Thyroid gland (tissue), 4 donors: ENCODE data around the gene ATAD3B. TPM values are rescaled to one million over a fixed set of nuclear protein-coding genes. Genes with fewer than 3 reads are reported as not detected.

Experiments
- DNase-seq, 2 donors: peaks; one replicate each; pipeline ENCODE4 v3.0.0-alpha.2; 2019
- H3K27ac ChIP-seq, 3 donors: fragments of 200-600 bp; sonication (generic); 1 replicate in 2 of 3; 2 replicates in 1 of 3; pipeline ENCODE4 v1.5.1; 2016 to 2019; ENCODE audit warnings: mild to moderate bottlenecking in 1 of 3, moderate library complexity in 1 of 3
- H3K27me3 ChIP-seq: fragments of 200-600 bp; sonication (generic); one replicate; pipeline ENCODE4 v1.5.1; 2019
- H3K36me3 ChIP-seq, 2 donors: fragments of 200-600 bp; sonication (generic); one replicate each; pipeline ENCODE4 v1.5.1; 2016 to 2019
- H3K4me1 ChIP-seq, 2 donors: fragments of 200-600 bp; sonication (generic); one replicate each; pipeline ENCODE4 v1.5.1; 2017 to 2019
- H3K4me3 ChIP-seq, 3 donors: fragments of 200-600 bp; sonication (generic); replicated peaks in 1 of 3; 1 replicate in 2 of 3; 2 replicates in 1 of 3; pipeline ENCODE4 v1.5.1; 2016; ENCODE audit warnings: mild to moderate bottlenecking in 1 of 3
- H3K9me3 ChIP-seq: fragments of 200-600 bp; sonication (generic); one replicate; pipeline ENCODE4 v1.5.1; 2017
- CTCF ChIP-seq, 6 experiments: fragments of 200-600 bp in 3 of 6; fragments of 450-650 bp in 3 of 6; sonication (generic) in 3 of 6; IDR thresholded peaks; one replicate each; pipeline ENCODE4 v1.5.1; 2016 to 2019; ENCODE audit warnings: antibody characterized with exemption in 6 of 6, mild to moderate bottlenecking in 2 of 6, inconsistent platforms in 1 of 6, moderate library complexity in 1 of 6
- POLR2A ChIP-seq, 2 donors: fragments of 450-650 bp; IDR thresholded peaks; one replicate each; pipeline ENCODE4 v1.6.1; 2017; ENCODE audit warnings: antibody characterized with exemption in 2 of 2, mild to moderate bottlenecking in 2 of 2, moderate library complexity in 1 of 2
- WGBS, 2 donors: methylation state at CpG; one replicate each; pipeline ENCODE4 v1.1.5; 2017; 5-methylcytosine and 5-hydroxymethylcytosine counted together
- intact Hi-C: fragments of 100-400 bp; cut with DNase I; formaldehyde crosslinking; loops from one replicate; pipeline ENCODE4 v1.15.1; 2023
- total RNA-seq, 4 donors: library from RNA; depleted of rRNA; stranded (reverse); fragments of >200 nt; gene quantifications; one replicate each; pipeline ENCODE4 v1.2.3, GENCODE V29; 2016

Gene ATAD3B
- total RNA-seq, 4 donors from 2014 or later, result 13.8 to 29.1 (median 15.0) TPM

DNA sequence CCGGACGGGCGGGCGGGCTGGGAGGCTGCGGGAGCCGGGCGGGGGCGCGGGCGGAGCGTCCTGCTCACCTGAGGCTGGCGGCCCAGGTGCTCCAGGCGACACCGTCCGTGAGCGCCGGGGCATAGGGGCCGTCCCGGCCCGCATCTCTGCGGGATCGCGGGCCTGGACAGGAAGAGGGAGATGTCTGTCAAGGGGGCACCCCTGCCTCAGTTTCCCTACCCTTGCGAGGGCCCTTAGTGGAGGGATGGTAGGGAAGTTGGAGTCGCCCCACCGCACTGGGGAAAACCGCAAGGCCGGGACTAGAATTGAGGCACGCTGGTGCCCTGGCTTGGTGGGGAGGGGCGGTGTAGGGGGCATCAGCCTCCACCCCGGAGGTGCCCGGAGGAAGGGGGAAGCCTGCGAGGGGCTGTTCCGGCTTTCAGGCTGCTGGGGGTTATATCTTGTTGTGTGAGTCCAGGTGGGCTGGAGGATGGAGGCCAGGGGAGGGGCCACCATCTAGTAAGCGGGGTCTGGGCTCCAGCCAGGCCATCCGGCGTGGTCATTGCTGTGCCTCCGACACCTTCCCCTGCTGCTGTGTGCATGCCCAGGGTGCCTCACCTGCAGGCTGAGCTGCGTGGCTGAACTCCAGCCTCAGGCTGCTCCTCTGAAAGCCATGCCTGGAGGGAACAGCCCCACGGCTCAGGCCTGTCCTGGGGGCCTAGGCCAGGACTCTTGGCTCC is 35.5 kb upstream of the ATAD3B start:
- peak overlapping the region in 1 of 3 donors; percentile 26 for H3K4me3 ChIP-seq
- H3K36me3 ChIP-seq, result no peaks in the 10 kb centered on the region
- WGBS, 2 donors, result 21 to 23% methylated on average over 12 to 24 of the region's 40 CpGs
- no peaks in the 10 kb centered on the region for H3K9me3 ChIP-seq
- no peaks in the 10 kb centered on the region for H3K27me3 ChIP-seq
- no peak for DNase-seq
- TF ChIP-seq POLR2A (IDR thresholded peaks at IDR 0.05), result no peak
- TF ChIP-seq CTCF (IDR thresholded peaks at IDR 0.05), result no peak
- H3K27ac ChIP-seq, result no peak overlapping the region
- peaks cover 7 to 59% of the 10 kb centered on the region in 2 donors for H3K4me1 ChIP-seq
- intact Hi-C loops, result no loop called here

- Histone ChIP-seq H3K9me3 (no peaks in the 10 kb centered on the region), H3K4me3 (peak overlapping the region in 1 of 3 donors; percentile 26), H3K4me1 (peaks cover 7 to 55% of the 10 kb centered on the region in 2 donors), H3K36me3 (no peaks in the 10 kb centered on the region), H3K27me3 (no peaks in the 10 kb centered on the region), H3K27ac (no peak overlapping the region)
- intact Hi-C loops, result no loop called here
- TF ChIP-seq CTCF (IDR thresholded peaks at IDR 0.05) (no peak), POLR2A (IDR thresholded peaks at IDR 0.05) (no peak)
- 94% methylated on average over 2 of the region's 7 CpGs; no CpG with 5 or more reads in 1 of the 2 donors for WGBS, 2 donors
- no peak for DNase-seq
These were observed 34.9 kb upstream of the ATAD3B start for GRCh38 chr1:1436630-1437032.

GRCh38 chr1:1437033-1437903 is 34.3 kb upstream of the ATAD3B start:
- Histone ChIP-seq H3K4me1 (peaks cover 7 to 49% of the 10 kb centered on the region in 2 donors), H3K36me3 (no peaks in the 10 kb centered on the region), H3K27ac (no peak overlapping the region), H3K27me3 (no peaks in the 10 kb centered on the region), H3K4me3 (no peak overlapping the region), H3K9me3 (no peaks in the 10 kb centered on the region)
- 90 to 95% methylated on average over 9 to 27 of the region's 31 CpGs for WGBS, 2 donors
- intact Hi-C loops, result no loop called here
- no peak for DNase-seq
- TF ChIP-seq POLR2A (IDR thresholded peaks at IDR 0.05), result no peak
- no peak for TF ChIP-seq CTCF (IDR thresholded peaks at IDR 0.05)

DNA sequence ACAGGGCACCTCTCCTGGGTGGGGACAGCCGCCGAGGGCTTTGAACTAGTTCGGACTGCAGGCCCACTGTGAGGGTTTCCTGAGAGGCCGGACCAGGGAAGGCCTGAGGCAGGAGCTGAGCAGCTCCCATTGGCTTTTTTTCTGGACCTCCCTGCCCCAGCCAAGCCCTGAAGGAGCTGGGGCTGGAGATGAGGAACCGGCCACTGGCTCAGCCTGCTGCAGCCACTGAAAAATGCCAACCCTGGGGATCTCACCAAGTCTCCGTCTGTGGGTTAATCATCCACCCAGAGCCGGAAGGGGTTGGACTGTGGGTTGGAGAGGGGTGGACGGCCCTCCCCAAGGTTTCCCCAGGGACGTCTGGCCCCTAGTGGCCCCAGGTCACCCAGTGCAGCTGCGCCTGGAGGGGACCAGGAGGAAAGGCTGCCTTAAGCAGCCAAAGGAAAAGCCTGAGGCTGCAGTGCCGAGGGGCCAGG is 33.6 kb upstream of the ATAD3B start:
- H3K36me3 ChIP-seq, result no peaks in the 10 kb centered on the region
- 70 to 83% methylated on average over 8 to 10 of the region's 11 CpGs for WGBS, 2 donors
- H3K4me1 ChIP-seq, result peaks cover 7 to 42% of the 10 kb centered on the region in 2 donors
- H3K4me3 ChIP-seq, result no peak overlapping the region
- H3K27me3 ChIP-seq, result no peaks in the 10 kb centered on the region
- no peaks in the 10 kb centered on the region for H3K9me3 ChIP-seq
- DNase-seq, result no peak
- TF ChIP-seq POLR2A (IDR thresholded peaks at IDR 0.05) (no peak), CTCF (IDR thresholded peaks at IDR 0.05) (no peak)
- intact Hi-C loops, result no loop called here
- H3K27ac ChIP-seq, result no peak overlapping the region
